ENCODE measurements around the gene SLC38A9.

The SLC38A9 gene

DNA sequence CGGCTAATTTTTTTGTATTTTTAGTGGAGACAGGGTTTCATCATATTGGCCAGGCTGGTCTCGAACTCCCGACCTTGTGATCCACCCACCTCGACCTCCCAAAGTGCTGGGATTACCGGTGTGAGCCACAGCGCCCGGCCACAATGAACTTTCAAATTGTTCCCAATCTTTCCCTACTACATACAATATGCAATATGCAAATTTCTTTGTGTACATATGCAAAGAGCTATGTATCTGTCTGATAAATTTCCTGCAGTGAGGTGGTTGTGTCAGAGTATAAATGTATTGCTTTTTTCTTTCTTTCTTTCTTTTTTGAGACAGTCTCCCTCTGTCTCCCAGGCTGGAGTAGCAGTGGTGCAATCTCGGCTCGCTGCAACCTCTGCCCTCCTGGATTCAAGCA lies 128.5 kb downstream of the SLC38A9 start:
- no peak for TF ChIP-seq CTCF (conservative IDR thresholded peaks at IDR 0.05; ENCODE audit: low read depth)

DNA sequence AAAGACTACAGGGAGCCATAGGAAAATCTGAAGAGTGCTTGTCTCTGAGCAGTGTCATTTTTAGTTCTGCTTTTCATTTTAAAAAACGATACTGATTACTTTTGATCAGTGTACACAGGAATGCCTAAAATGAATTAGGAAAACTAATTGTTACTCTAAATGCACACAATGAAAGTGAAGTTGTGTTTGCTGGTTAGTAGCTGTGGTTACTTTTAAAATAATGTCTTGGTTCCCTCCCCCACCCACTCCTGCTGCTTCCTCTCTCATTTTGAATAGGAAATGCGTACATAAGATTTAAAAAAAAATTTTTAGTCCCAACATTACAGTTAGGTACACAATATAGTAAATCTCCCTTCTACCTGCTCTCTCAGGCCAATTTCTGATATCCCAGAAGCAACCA lies 129.9 kb downstream of the SLC38A9 start:
- CTCF ChIA-PET: no interaction called here
- DNase-seq (ENCODE audit: low spot score): no peak
- POLR2A ChIA-PET (ENCODE audit: low non-redundant PET): no interaction called here
- no peak for TF ChIP-seq CTCF (conservative IDR thresholded peaks at IDR 0.05; ENCODE audit: low read depth)
- no peak overlapping the region for H3K27ac ChIP-seq

More for the DNA sequence above, 128.5 kb downstream of the SLC38A9 start:
- POLR2A ChIA-PET (ENCODE audit: low non-redundant PET): no interaction called here
- DNase-seq (ENCODE audit: low spot score): no peak
- no peak overlapping the region for H3K27ac ChIP-seq
- CTCF ChIA-PET: interaction anchor here (0.7 kb wide), 1 partner anchor 90 kb away, joined by 3 read pairs; no protein-coding TSS in a partner anchor

- no peak for TF ChIP-seq CTCF (conservative IDR thresholded peaks at IDR 0.05; ENCODE audit: low read depth)
- ChIA-PET POLR2A (ENCODE audit: low non-redundant PET) (no interaction called here), CTCF (interaction anchor here (0.7 kb wide), 1 partner anchor 11 kb away, joined by 6 read pairs; no protein-coding TSS in a partner anchor)
- H3K27ac ChIP-seq: no peak overlapping the region
- DNase-seq (ENCODE audit: low spot score): no peak
Measured at GRCh38 chr5:55580042-55580441, 132.1 kb downstream of the SLC38A9 start.

- no peak for DNase-seq (ENCODE audit: low spot score)
- TF ChIP-seq CTCF (conservative IDR thresholded peaks at IDR 0.05; ENCODE audit: low read depth): no peak
- ChIA-PET POLR2A (ENCODE audit: low non-redundant PET) (interaction anchor here (0.6 kb wide), 2 partner anchors 39 to 159 kb away, joined by 3 to 4 read pairs; no protein-coding TSS in a partner anchor), CTCF (no interaction called here)
- H3K27ac ChIP-seq: no peak overlapping the region
Measured at GRCh38 chr5:55578771-55579170, 133.4 kb downstream of the SLC38A9 start.

DNA sequence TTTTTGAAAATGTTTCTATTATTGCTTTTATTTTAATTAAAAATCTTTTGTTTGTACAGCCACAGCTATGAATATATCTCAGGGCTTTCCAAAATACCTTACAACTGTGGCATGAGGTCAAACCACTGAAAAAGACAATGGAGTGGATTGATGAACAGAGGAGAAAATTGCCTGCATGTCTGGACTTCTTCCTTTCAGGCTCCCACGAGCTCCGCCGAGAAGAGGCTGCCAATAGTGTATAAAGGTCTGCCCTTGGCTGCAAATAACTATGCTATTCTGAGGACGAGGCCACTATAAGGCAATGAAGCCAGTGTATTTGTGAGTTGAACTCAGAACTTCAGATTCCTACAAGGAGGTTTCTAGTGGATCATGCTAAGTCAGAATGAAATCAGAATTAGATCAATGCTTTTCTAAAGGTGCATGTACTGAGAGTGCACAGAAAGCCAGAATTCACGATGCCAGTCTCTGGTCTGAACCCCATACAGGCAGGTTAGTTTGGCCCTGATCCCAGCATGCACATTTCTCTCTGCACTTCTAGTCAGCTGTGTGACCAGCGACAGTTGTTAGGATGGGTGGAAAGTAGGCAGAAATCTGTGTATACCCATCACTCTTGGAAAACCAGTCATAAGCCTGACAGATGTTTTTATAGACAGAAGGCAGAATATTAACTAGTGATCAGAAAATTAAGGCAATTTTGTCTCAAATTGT lies 134.6 kb downstream of the SLC38A9 start:
- no peak overlapping the region for H3K27ac ChIP-seq
- TF ChIP-seq CTCF (conservative IDR thresholded peaks at IDR 0.05; ENCODE audit: low read depth): no peak
- ChIA-PET POLR2A (ENCODE audit: low non-redundant PET) (no interaction called here), CTCF (no interaction called here)
- peak; percentile 32 for DNase-seq (ENCODE audit: low spot score)

DNA sequence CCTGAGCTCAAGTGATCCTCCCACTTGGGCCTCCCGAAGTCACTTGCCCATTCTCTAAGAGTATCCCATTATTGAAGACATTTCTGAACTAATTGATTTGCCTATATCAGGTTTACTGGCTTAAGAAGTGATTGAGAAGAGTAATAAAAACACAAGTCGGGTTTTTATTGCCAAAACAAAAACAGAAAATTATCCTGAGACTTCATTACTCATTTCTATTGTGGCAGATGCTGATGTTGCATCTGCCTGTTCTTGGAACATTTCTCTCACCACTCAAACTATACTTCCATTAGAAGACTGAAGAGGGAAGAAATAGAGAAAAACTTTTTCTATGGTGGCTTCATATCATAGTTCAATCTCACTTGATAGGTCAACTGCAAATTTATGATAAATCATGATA lies 135.5 kb downstream of the SLC38A9 start:
- DNase-seq (ENCODE audit: low spot score): no peak
- H3K27ac ChIP-seq: no peak overlapping the region
- POLR2A ChIA-PET (ENCODE audit: low non-redundant PET): no interaction called here
- CTCF ChIA-PET: no interaction called here
- TF ChIP-seq CTCF (conservative IDR thresholded peaks at IDR 0.05; ENCODE audit: low read depth): no peak

Measured in RWPE1 (cell line).